GM19043 (cell line): ENCODE measurements around the gene RABEP1.
A peak's percentile ranks its signal among the peaks of the same experiment; 100 is the strongest.
"Not testable (repeated sequence)": the region's sequence is repeated elsewhere in the genome, so short reads cannot be mapped to it uniquely, and the experiment has no call there.

Source experiments
- ATAC-seq: cut with Tn5 transposase; IDR thresholded peaks from one replicate; pipeline ENCODE4 v1.9.1; 2021; ENCODE audit warnings: low read depth; ENCODE audit not compliant: unreplicated experiment

RABEP1 gene

GRCh38 chr17:5418858-5419355 is 136.8 kb downstream of the RABEP1 start:
- no peak for ATAC-seq

GRCh38 chr17:5419356-5419958 is 137.4 kb downstream of the RABEP1 start, which contains the start of gene NUP88:
Gene NUP88 (minus strand): TSS chr17:5419662. CDS start chr17:5419650, 12 bp downstream.
- ATAC-seq: peak; percentile 81

GRCh38 chr17:5419959-5420653 is 138.0 kb downstream of the RABEP1 start, which contains the start of gene RPAIN:
Gene RPAIN (plus strand): TSS chr17:5420182. CDS start chr17:5420211, 29 bp downstream.
- ATAC-seq: peak; percentile 45

GRCh38 chr17:5422505-5422904 is 140.4 kb downstream of the RABEP1 start:
- ATAC-seq: no peak

- ATAC-seq: no peak
These were observed 142.8 kb downstream of the RABEP1 start for GRCh38 chr17:5424909-5425308.

- ATAC-seq: no peak
These were observed 143.7 kb downstream of the RABEP1 start for GRCh38 chr17:5425826-5426225.

GRCh38 chr17:5429191-5429887 is 147.3 kb downstream of the RABEP1 start:
- ATAC-seq: no peak

GRCh38 chr17:5430413-5430999 is 148.4 kb downstream of the RABEP1 start:
- no peak for ATAC-seq

GRCh38 chr17:5431234-5431633 is 149.2 kb downstream of the RABEP1 start:
- not testable (repeated sequence) for ATAC-seq

GRCh38 chr17:5431949-5432556 is 150.0 kb downstream of the RABEP1 start:
- no peak for ATAC-seq

GRCh38 chr17:5434984-5435383 is 152.9 kb downstream of the RABEP1 start:
- ATAC-seq: no peak
